ENCODE results near the gene MRTFB. TPM values are rescaled to one million over a fixed set of nuclear protein-coding genes. Genes with fewer than 3 reads are reported as not detected.

The MRTFB gene
- total and polyA plus RNA-seq, 5 experiments from 2014 or later, result 2.5 to 23.3 (median 6.4) TPM

DNA sequence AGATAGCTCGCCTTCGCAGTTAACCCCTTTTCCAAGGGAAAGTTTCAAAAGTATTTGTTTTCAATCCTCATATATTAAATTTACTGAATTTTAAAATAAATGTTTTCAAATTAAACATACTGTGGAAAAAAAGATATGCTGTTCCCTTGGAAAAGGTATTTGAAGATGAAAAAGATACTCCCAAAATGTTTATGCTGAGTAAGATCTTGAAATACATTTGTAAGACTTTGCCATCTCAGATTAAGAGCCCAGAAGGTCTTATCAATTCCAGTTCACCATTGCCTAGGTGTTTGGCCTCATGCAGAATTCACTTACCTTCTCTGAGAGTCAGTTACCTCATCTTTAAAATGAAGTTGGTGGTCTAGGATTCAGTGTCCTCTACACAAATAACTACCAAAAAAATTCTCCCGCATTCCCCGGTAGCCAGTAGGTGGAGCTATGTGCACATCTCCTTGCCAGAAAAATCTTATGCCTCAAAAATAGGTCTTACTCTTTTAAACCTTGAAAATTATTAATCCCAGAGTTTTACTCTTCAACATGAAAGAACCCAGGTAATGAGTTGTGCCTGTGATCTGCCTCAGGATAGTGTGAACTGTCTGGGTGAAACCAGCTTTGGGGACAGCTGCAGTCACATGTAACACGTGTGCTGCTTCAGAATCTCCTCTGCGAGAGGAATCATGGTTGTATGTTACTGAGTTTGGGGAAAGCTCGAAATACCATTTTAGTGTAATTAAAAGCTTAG lies 178.3 kb downstream of the MRTFB start:
- Mint-ChIP-seq H3K27me3 (no peaks in the 10 kb centered on the region), H3K27ac (peak overlapping the region in 2 of 10 donors; percentile 16 to 59), H3K9me3 (no peaks in the 10 kb centered on the region), H3K36me3 (peaks cover 0 to 78% (median 34%) of the 10 kb centered on the region in 3 donors), H3K4me1 (peaks cover 0 to 4% (median 0%) of the 10 kb centered on the region in 4 donors), H3K4me3 (no peak overlapping the region)
- ATAC-seq, result no peak
- POLR2A ChIA-PET, result no interaction called here
- DNase-seq, result peak; percentile 10 to 73 (median 52)

DNA sequence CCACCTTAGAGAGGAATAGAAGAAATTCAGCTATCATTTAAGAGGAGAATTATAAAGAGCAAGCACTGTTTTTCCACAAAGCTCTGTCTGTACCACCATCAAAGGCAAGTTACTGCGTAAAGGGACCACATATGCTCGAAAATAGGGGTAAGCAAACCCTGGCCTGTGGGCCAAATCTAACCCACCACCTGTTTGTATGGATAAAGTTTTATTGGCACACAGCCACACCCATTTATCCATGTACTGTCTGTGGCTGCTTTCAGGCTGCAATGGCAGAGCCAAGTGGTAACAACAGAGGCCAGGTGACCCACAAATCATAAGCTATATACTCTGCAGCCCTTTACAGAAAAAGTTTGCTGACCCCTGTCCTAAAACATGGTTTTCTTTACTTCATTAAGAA lies 180.3 kb downstream of the MRTFB start:
- Mint-ChIP-seq H3K4me1 (peaks cover 0 to 4% (median 0%) of the 10 kb centered on the region in 4 donors), H3K36me3 (peaks cover 0 to 67% (median 41%) of the 10 kb centered on the region in 3 donors), H3K9me3 (no peaks in the 10 kb centered on the region), H3K4me3 (no peak overlapping the region), H3K27ac (no peak overlapping the region), H3K27me3 (no peaks in the 10 kb centered on the region)
- DNase-seq (no peak), ATAC-seq (no peak)
- POLR2A ChIA-PET, result no interaction called here

DNA sequence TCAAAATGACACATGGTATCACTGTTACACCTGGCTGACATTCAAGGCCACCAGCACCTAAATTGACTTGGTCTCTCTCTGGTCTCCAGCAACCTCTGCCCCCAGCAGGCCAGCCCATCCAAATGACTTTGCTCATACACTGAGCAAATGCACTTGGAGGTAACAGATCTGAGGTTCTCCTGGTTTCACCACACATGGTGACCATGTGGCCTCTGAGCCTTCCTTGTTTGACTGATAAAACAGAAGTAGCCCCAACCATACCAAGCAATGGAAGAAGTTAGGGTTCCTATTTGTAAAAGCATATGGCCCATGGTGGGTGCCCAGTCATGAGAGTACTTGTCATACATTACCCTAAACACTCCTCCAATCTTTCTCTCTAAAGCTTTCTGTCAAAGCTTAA lies 181.7 kb downstream of the MRTFB start:
- Mint-ChIP-seq H3K4me3 (no peak overlapping the region), H3K36me3 (peaks cover 0 to 68% (median 49%) of the 10 kb centered on the region in 3 donors), H3K27ac (no peak overlapping the region), H3K27me3 (no peaks in the 10 kb centered on the region), H3K4me1 (peaks cover 0 to 4% (median 0%) of the 10 kb centered on the region in 4 donors), H3K9me3 (no peaks in the 10 kb centered on the region)
- ATAC-seq, result no peak
- DNase-seq, result no peak
- POLR2A ChIA-PET, result no interaction called here

DNA sequence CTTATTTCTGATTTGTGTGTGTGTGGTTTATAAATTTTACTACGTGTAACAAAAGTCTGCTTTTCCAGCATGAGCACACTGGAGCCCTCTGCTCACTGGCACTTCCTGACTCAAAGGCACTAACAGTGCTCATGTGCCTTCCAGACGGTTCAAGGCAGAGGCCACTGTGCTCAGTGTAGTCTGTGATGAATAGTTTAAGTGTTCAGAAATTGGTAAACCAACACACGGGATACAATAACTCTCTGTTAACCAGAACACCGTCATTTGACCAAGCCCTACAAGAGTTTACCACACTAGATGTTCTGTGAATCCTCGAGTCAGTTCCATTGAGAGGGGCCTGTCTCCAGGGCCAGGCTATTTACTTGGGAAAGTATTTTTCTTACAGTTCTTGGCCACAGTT lies 191.9 kb downstream of the MRTFB start:
- no peak overlapping the region for H3K4me3 Mint-ChIP-seq

DNA sequence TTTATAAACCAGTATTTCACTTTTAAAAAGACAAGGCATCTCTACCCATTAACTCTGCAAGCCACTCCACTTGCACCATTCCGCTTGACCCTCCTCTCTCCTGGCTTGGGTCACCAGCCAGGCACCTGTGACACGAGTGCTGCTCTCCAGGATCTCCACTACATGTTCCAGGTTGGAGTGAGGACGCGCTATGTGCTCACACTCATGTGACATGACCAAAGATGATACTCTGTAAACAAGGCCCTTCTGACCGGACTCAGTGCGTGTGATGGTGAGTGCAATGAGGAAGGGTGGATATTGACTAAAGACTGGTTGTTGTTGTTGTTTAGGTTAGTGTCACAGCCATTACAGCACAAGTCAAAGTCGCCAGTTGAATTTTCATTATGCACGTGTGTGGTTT lies 192.7 kb downstream of the MRTFB start:
- Mint-ChIP-seq H3K27ac (no peak overlapping the region), H3K27me3 (no peaks in the 10 kb centered on the region)

More for the DNA sequence above, 191.9 kb downstream of the MRTFB start:
- Mint-ChIP-seq H3K4me1 (no peaks in the 10 kb centered on the region), H3K27ac (no peak overlapping the region), H3K9me3 (no peaks in the 10 kb centered on the region), H3K27me3 (no peaks in the 10 kb centered on the region), H3K36me3 (peaks cover 26 to 81% (median 72%) of the 10 kb centered on the region in 3 donors)
- DNase-seq (no peak), ATAC-seq (no peak)
- POLR2A ChIA-PET, result no interaction called here

DNA sequence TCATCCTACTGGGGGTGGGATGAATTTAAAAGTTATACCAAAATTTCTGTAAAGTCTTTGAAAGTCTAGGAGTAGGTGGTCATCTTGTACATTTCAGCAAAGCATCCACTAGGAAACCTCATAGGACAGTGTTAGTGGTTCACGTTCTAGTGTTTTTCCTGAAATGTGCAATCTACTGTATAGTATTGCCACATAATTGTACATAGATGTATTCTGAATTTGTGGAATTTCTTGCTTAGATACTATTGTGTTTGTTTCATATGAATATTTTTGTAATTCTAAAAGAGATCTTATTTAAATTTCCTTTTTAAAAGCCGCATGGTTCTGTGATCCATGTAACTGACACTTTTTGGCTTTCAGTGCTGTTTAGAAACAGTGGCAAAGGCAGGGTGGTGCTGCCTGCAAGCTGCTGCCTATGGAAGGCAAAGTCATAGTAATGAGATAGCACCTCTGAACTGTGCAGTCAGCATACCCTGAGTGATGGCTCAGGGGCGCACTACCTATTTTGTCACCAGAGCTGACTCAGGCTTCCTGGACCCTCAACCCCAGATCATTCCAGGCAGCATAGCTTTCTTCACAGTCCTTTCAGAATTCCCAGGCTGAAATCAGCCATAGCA lies 193.3 kb downstream of the MRTFB start:
- H3K4me1 Mint-ChIP-seq, result no peaks in the 10 kb centered on the region
- no peak overlapping the region for H3K4me3 Mint-ChIP-seq
- H3K36me3 Mint-ChIP-seq, result peaks cover 31 to 79% (median 77%) of the 10 kb centered on the region in 3 donors
- POLR2A ChIA-PET, result no interaction called here
- no peak for DNase-seq
- H3K9me3 Mint-ChIP-seq, result peaks cover 0 to 10% (median 6%) of the 10 kb centered on the region in 9 donors
- no peaks in the 10 kb centered on the region for H3K27me3 Mint-ChIP-seq
- no peak overlapping the region for H3K27ac Mint-ChIP-seq
- ATAC-seq, result no peak

More for the DNA sequence above, 192.7 kb downstream of the MRTFB start:
- Mint-ChIP-seq H3K9me3 (peaks cover 0 to 4% (median 0%) of the 10 kb centered on the region in 9 donors), H3K36me3 (peaks cover 26 to 79% (median 74%) of the 10 kb centered on the region in 3 donors), H3K4me3 (no peak overlapping the region), H3K4me1 (no peaks in the 10 kb centered on the region)
- no peak for ATAC-seq
- no peak for DNase-seq
- POLR2A ChIA-PET, result no interaction called here

DNA sequence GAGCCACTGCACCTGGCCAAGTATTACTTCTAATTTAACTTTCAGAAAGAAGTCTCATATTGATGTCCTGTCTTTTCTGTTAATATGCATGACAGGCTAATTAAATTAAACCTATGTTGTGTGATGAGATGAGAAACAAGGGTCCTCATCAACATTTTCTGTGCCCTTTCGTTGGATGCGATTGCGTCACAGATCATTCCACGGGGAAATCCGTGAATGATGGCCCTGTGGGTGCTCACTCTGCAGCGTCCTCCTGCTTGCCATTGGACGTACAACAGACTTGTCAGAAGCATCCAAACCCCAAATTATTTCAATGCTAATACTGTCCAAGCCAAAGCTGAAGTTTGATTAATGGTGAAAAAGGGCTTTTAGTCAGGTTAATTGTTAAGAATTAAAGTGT lies 197.0 kb downstream of the MRTFB start:
- Mint-ChIP-seq H3K4me3 (no peak overlapping the region), H3K36me3 (peaks cover 31 to 61% (median 45%) of the 10 kb centered on the region in 3 donors), H3K27ac (no peak overlapping the region), H3K9me3 (peaks cover 9 to 37% (median 17%) of the 10 kb centered on the region in 9 donors), H3K27me3 (no peaks in the 10 kb centered on the region), H3K4me1 (no peaks in the 10 kb centered on the region)
- POLR2A ChIA-PET, result no interaction called here
- no peak for DNase-seq
- no peak for ATAC-seq

DNA sequence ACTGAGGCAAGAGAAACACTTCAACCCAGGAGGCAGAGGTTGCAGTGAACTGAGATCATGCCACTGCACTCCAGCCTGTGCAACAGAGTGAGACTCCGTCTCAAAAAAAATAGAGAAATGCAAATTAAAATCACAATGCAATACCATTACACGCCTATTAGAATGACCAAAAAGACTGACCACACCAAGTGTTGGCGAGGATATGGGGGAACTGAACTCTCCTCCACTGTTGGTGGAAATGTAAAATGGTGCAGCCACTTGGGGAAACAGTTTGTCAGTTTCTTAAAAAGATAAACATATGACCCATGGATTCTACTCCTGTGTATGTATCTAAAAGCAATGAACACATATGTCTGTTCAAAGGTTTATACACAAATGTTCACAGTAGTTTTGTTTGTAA lies 204.8 kb downstream of the MRTFB start:
- Mint-ChIP-seq H3K9me3 (peaks cover 0 to 15% (median 6%) of the 10 kb centered on the region in 9 donors), H3K27ac (no peak overlapping the region), H3K4me1 (no peaks in the 10 kb centered on the region), H3K36me3 (no peaks in the 10 kb centered on the region), H3K4me3 (no peak overlapping the region), H3K27me3 (peaks cover 0 to 3% (median 0%) of the 10 kb centered on the region in 5 donors)
- ATAC-seq, result no peak
- no peak for DNase-seq
- POLR2A ChIA-PET, result no interaction called here

DNA sequence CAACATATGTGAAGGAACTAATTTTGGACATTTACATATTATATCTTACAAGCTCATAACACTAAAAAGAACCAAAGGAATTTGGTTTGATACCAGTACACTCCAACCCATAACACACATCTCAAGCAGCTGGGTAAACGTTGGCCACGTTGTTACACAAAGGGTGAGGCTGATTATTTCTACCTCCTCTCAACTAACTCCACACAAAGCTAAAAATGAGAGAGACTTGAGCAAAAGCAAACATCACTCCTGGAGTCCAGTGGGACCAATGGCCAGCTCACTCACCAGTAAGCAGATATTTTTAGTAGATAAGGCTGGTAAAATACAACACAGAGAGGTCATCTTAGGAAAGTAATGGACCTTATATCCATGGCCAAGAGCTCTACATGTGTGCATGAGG lies 207.6 kb downstream of the MRTFB start:
- no peak overlapping the region for H3K27ac Mint-ChIP-seq
- POLR2A ChIA-PET, result no interaction called here
- no peak overlapping the region for H3K4me3 Mint-ChIP-seq
- ATAC-seq, result no peak
- H3K36me3 Mint-ChIP-seq, result no peaks in the 10 kb centered on the region
- peaks cover 0 to 3% (median 0%) of the 10 kb centered on the region in 5 donors for H3K27me3 Mint-ChIP-seq
- no peaks in the 10 kb centered on the region for H3K4me1 Mint-ChIP-seq
- no peaks in the 10 kb centered on the region for H3K9me3 Mint-ChIP-seq
- DNase-seq, result no peak

DNA sequence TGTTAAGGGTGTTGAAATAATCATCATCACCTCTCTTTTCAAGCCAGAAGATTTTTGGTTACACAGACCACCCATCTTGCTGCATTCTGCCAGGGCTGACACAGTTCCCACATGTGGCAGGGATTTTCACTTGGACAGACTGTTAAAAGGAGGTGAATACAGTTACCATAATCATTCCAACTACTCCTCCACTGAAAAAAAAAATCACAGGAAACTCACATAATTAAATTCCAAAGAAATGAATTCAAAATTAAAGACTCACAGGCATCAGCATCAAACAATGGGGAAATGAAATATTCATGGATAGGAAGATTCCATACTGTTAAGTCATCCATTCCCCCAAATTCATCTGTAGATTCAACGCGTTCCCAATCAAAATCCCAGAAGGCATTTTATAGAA lies 209.4 kb downstream of the MRTFB start:
- no peak overlapping the region for H3K4me3 Mint-ChIP-seq
- peak overlapping the region in 1 of 10 donors; percentile 52 for H3K27ac Mint-ChIP-seq
- no peaks in the 10 kb centered on the region for H3K36me3 Mint-ChIP-seq
- ATAC-seq (no peak), DNase-seq (no peak)
- H3K27me3 Mint-ChIP-seq, result peaks cover 0 to 3% (median 0%) of the 10 kb centered on the region in 5 donors
- POLR2A ChIA-PET, result no interaction called here
- H3K9me3 Mint-ChIP-seq, result no peaks in the 10 kb centered on the region
- peaks cover 2 to 14% (median 8%) of the 10 kb centered on the region in 4 donors for H3K4me1 Mint-ChIP-seq

DNA sequence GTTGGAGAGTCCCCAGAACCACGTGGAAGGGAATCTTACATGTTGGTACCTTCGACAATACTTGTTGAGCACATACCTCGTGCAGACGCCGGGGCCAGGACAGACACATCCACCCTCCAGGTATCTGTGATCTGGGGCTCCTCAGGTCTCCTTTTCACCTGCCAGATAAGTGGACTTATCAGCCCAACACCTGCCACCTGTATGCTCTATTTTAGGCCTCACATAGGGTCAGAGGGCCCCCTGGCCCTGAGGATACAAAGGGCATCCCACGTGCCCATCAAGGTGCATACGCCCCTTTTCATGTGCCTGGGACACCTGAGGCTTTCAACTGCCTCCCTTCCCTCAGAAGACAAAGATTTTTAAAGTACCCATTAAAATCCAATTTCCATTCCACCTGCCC lies 212.7 kb downstream of the MRTFB start:
- no peak for ATAC-seq

DNA sequence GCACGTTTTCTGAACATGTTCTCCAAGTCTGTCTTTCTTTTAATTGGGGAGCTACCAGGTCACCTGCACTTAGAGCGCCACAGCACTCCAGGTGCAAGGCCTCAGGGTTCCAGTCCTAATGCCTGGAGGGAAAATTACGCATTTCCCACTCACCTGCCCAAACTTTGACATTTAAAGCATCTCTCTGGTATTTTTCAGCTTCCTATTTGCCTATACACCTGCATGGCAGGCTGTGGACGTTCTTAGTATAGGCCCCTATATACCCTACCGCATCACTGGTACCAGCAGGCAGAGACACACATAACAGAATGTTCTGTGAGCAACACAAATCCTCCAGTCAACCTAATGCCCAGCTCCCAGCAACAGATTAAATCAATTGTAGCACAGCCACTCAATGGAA lies 213.3 kb downstream of the MRTFB start:
- Mint-ChIP-seq H3K27ac (peak overlapping the region in 4 of 10 donors; percentile 64 to 96 (median 88)), H3K4me1 (peaks cover 10 to 24% (median 22%) of the 10 kb centered on the region in 4 donors), H3K27me3 (peaks cover 0 to 3% (median 0%) of the 10 kb centered on the region in 5 donors), H3K36me3 (peaks cover 0 to 4% (median 2%) of the 10 kb centered on the region in 3 donors), H3K4me3 (peak overlapping the region; percentile 2 to 96 (median 52)), H3K9me3 (peaks cover 4 to 10% (median 7%) of the 10 kb centered on the region in 9 donors)
- ATAC-seq (no peak), DNase-seq (no peak)
- POLR2A ChIA-PET, result no interaction called here

More for the DNA sequence above, 212.7 kb downstream of the MRTFB start:
- no peaks in the 10 kb centered on the region for H3K36me3 Mint-ChIP-seq
- peaks cover 0 to 6% (median 2%) of the 10 kb centered on the region in 9 donors for H3K9me3 Mint-ChIP-seq
- POLR2A ChIA-PET, result no interaction called here
- H3K27ac Mint-ChIP-seq, result no peak overlapping the region
- peak overlapping the region in 3 of 10 donors; percentile 23 to 66 (median 42) for H3K4me3 Mint-ChIP-seq
- DNase-seq, result no peak
- H3K4me1 Mint-ChIP-seq, result peaks cover 10 to 24% (median 22%) of the 10 kb centered on the region in 4 donors
- peaks cover 0 to 3% (median 0%) of the 10 kb centered on the region in 5 donors for H3K27me3 Mint-ChIP-seq

DNA sequence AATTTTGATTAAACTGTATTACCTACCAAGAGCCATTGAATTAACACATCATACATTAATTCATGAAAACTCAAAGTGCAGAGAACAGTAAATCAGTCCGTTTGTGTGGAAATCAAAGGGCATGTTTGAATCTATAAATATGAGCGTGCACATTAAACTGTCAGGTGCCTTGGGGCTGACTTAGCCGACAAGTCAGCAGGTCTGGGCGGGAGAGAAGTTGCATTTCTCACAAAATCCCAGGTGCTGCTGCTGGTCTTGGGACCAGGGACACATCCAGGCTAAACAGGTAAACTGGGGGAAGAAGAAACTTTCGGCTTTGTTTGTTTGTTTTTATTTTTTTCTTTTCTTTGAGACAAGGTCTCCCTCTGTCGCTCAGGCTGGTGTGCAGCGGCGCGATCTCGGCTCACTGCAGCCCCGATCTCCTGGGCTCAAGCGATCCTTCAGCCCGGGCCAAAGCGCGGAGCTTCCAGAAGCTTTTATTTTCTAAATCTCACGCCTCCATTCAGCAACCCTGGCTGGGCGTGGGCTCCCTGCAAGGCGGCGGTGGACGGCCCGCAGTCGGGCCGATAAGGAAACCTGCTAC lies 213.9 kb downstream of the MRTFB start:
- peaks cover 10 to 24% (median 22%) of the 10 kb centered on the region in 4 donors for H3K4me1 Mint-ChIP-seq
- ATAC-seq (peak; percentile 51 to 57), DNase-seq (peak in 1 of 10 donors; percentile 27)
- POLR2A ChIA-PET, result interaction anchor here (0.6 to 3.0 kb wide), 13 partner anchors 10 to 365 kb away, joined by 3 to 24 read pairs (median 5); partner anchors contain the start of genes BFAR, ERCC4 and PARN
- H3K27me3 Mint-ChIP-seq, result peaks cover 0 to 3% (median 0%) of the 10 kb centered on the region in 5 donors
- H3K9me3 Mint-ChIP-seq, result peaks cover 5 to 15% (median 12%) of the 10 kb centered on the region in 9 donors
- peak overlapping the region; percentile 83 to 98 (median 92) for H3K27ac Mint-ChIP-seq
- peaks cover 0 to 11% (median 2%) of the 10 kb centered on the region in 3 donors for H3K36me3 Mint-ChIP-seq
- peak overlapping the region; percentile 85 to 97 (median 94) for H3K4me3 Mint-ChIP-seq

Measured in naive thymus-derived CD8-positive, alpha-beta T cell (primary cell).